PC-3 (cell line): ENCODE results near the gene FAM171A1.
"Not testable (repeated sequence)": the region's sequence is repeated elsewhere in the genome, so short reads cannot be mapped to it uniquely, and the experiment has no call there.

Experiments
- EZH2 ChIP-seq: fragments of 300-600 bp; sonication (generic); IDR thresholded peaks from one replicate; pipeline ENCODE4 v1.6.1; 2017; ENCODE audit warnings: antibody characterized with exemption, mild to moderate bottlenecking, low read length; ENCODE audit not compliant: unreplicated experiment
- EZH2phosphoT487 ChIP-seq: fragments of 300-600 bp; sonication (generic); IDR thresholded peaks from 2 replicates; pipeline ENCODE4 v1.6.1; 2018; ENCODE audit warnings: mild to moderate bottlenecking, antibody characterized with exemption, low read length, borderline replicate concordance
- TF ChIP-seq, protein P1 (sequence below): fragments of 300-600 bp; sonication (generic); conservative IDR thresholded peaks from 2 replicates; pipeline ENCODE4 v1.5.1; 2017; ENCODE audit warnings: antibody characterized with exemption, low read depth, mild to moderate bottlenecking, low read length

DNA sequence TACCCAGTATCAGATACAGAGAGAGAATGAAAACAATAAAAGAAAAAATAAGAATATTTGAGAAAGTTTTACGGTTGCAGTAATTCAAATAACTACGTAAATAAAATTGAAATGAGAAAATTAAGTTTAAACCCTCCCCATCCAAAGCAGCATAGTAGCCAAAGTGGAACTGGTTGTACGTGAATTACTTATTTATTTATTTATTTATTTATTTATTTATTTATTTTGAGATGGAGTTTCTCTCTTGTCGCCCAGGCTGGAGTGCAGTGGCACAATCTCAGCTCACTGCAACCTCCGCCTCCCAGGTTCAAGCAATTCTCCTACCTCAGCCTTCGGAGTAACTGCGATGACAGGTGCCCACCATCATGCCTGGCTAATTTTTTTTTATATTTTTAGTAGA, 17.1 kb upstream of the FAM171A1 start:
- TF ChIP-seq, protein P1, sequence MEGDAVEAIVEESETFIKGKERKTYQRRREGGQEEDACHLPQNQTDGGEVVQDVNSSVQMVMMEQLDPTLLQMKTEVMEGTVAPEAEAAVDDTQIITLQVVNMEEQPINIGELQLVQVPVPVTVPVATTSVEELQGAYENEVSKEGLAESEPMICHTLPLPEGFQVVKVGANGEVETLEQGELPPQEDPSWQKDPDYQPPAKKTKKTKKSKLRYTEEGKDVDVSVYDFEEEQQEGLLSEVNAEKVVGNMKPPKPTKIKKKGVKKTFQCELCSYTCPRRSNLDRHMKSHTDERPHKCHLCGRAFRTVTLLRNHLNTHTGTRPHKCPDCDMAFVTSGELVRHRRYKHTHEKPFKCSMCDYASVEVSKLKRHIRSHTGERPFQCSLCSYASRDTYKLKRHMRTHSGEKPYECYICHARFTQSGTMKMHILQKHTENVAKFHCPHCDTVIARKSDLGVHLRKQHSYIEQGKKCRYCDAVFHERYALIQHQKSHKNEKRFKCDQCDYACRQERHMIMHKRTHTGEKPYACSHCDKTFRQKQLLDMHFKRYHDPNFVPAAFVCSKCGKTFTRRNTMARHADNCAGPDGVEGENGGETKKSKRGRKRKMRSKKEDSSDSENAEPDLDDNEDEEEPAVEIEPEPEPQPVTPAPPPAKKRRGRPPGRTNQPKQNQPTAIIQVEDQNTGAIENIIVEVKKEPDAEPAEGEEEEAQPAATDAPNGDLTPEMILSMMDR: not testable (repeated sequence)
- TF ChIP-seq EZH2phosphoT487, EZH2: not testable (repeated sequence)
